Measurements from ENCODE around the gene USP36.

- TF ChIP-seq CTCF (IDR thresholded peaks at IDR 0.05) = no peak
- no peak for TF ChIP-seq POLR2A (IDR thresholded peaks at IDR 0.05)
Observed at GRCh38 chr17:78748048-78748729, 92.4 kb downstream of the USP36 start.

All from uterus (tissue), 2 donors.